Cardiac fibroblast (primary cell): ENCODE measurements around the gene PILRB.

Experiments
- DNase-seq, 2 donors: peaks; one replicate each; pipeline versions ENCODE4 v3.0.0 to v3.0.0-alpha.2; 2010; ENCODE audit warnings: low read depth in 2 of 2
- H3K4me3 ChIP-seq, 2 donors: replicated peaks in 1 of 2; 1 replicate in 1 of 2; 2 replicates in 1 of 2; pipeline ENCODE4 v1.5.1; 2011; ENCODE audit warnings: low read depth in 2 of 2, low read length in 2 of 2, mild to moderate bottlenecking in 2 of 2, moderate library complexity in 1 of 2
- CTCF ChIP-seq: IDR thresholded peaks from one replicate; pipeline ENCODE4 v1.5.1; 2011; ENCODE audit warnings: low read depth, mild to moderate bottlenecking, low read length, inconsistent platforms

Gene PILRB

GRCh38 chr7:100352984-100353684 lies 4.8 kb upstream of the PILRB start:
- TF ChIP-seq CTCF = no peak
- DNase-seq = no peak
- H3K4me3 ChIP-seq = no peak overlapping the region

GRCh38 chr7:100353685-100354330 lies 4.1 kb upstream of the PILRB start:
- DNase-seq = no peak
- H3K4me3 ChIP-seq = no peak overlapping the region
- TF ChIP-seq CTCF = no peak

GRCh38 chr7:100356416-100357068 lies 1.4 kb upstream of the PILRB start:
- TF ChIP-seq CTCF = no peak
- H3K4me3 ChIP-seq = no peak overlapping the region
- no peak for DNase-seq

DNA sequence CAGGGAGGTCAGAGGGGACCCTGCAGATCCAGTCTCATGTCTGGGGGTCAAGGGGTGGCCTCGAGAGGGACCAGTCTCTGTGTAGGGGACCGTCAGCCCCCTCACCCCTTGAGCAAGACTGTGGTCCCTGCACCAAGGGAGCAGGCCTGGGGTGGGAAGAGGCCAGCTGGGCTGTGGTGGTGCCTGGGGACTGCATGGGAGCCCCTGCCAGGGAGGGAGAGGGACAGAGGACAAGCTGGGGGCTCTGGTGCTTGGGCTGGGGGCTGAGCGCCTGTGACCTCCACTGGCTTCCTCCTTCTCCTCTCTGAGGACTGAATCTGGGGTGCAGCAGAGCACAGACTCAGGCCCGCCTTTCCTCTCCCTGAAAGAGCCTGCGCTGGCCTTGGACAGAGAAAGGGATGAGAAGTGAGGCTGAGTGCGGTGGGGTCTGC lies 771 bp upstream of the PILRB start:
- no peak overlapping the region for H3K4me3 ChIP-seq
- no peak for TF ChIP-seq CTCF
- no peak for DNase-seq

- no peak overlapping the region for H3K4me3 ChIP-seq
- TF ChIP-seq CTCF = no peak
- no peak for DNase-seq
These were observed 918 bp downstream of the PILRB start for GRCh38 chr7:100358857-100359212.

- no peak overlapping the region for H3K4me3 ChIP-seq
- no peak for DNase-seq
- no peak for TF ChIP-seq CTCF
These were observed 2.4 kb downstream of the PILRB start for GRCh38 chr7:100360135-100360854.
